ENCODE measurements around the gene LMO7. TPM values are rescaled to one million over a fixed set of nuclear protein-coding genes. Genes with fewer than 3 reads are reported as not detected.

LMO7 gene
- total RNA-seq, 4 donors from 2014 or later: 75.2 to 127 (median 87.0) TPM

- H3K36me3 ChIP-seq: peaks cover 24% of the 10 kb centered on the region
- H3K27ac ChIP-seq: no peak overlapping the region
- no peaks in the 10 kb centered on the region for H3K9me3 ChIP-seq
- TF ChIP-seq CTCF (IDR thresholded peaks at IDR 0.05) (no peak), EP300 (IDR thresholded peaks at IDR 0.05) (no peak), POLR2A (IDR thresholded peaks at IDR 0.05) (no peak)
- H3K4me1 ChIP-seq: no peaks in the 10 kb centered on the region
- no peak overlapping the region for H3K4me3 ChIP-seq
- 95% methylated on average over 5 of the region's 5 CpGs for WGBS
- no peak for DNase-seq (ENCODE audit: low spot score in 2 of 2)
- no peaks in the 10 kb centered on the region for H3K27me3 ChIP-seq
Observed at GRCh38 chr13:75841905-75842304, 205.8 kb downstream of the LMO7 start.

GRCh38 chr13:75843074-75843473, 206.9 kb downstream of the LMO7 start:
- H3K27ac ChIP-seq: no peak overlapping the region
- H3K9me3 ChIP-seq: no peaks in the 10 kb centered on the region
- DNase-seq (ENCODE audit: low spot score in 2 of 2): no peak
- H3K27me3 ChIP-seq: no peaks in the 10 kb centered on the region
- peaks cover 28% of the 10 kb centered on the region for H3K36me3 ChIP-seq
- H3K4me1 ChIP-seq: no peaks in the 10 kb centered on the region
- no peak overlapping the region for H3K4me3 ChIP-seq
- WGBS: 95% methylated on average over 6 of the region's 6 CpGs
- TF ChIP-seq POLR2A (IDR thresholded peaks at IDR 0.05) (no peak), POLR2AphosphoS5 (IDR thresholded peaks at IDR 0.05) (no peak), EP300 (IDR thresholded peaks at IDR 0.05) (no peak), CTCF (IDR thresholded peaks at IDR 0.05) (no peak)

GRCh38 chr13:75843991-75844390, 207.9 kb downstream of the LMO7 start:
- Histone ChIP-seq H3K4me3 (no peak overlapping the region), H3K4me1 (no peaks in the 10 kb centered on the region), H3K27me3 (no peaks in the 10 kb centered on the region), H3K9me3 (no peaks in the 10 kb centered on the region), H3K27ac (no peak overlapping the region), H3K36me3 (peaks cover 34% of the 10 kb centered on the region)
- no peak for DNase-seq (ENCODE audit: low spot score in 2 of 2)
- TF ChIP-seq CTCF (IDR thresholded peaks at IDR 0.05): no peak
- no peak for TF ChIP-seq POLR2AphosphoS5 (IDR thresholded peaks at IDR 0.05)
- TF ChIP-seq EP300 (IDR thresholded peaks at IDR 0.05): no peak
- no peak for TF ChIP-seq POLR2A (IDR thresholded peaks at IDR 0.05)

GRCh38 chr13:75847588-75847987, 211.5 kb downstream of the LMO7 start:
- Histone ChIP-seq H3K9me3 (no peaks in the 10 kb centered on the region), H3K4me1 (no peaks in the 10 kb centered on the region), H3K27ac (no peak overlapping the region), H3K4me3 (no peak overlapping the region), H3K27me3 (no peaks in the 10 kb centered on the region), H3K36me3 (peaks cover 26% of the 10 kb centered on the region)
- DNase-seq (ENCODE audit: low spot score in 2 of 2): no peak
- TF ChIP-seq CTCF (IDR thresholded peaks at IDR 0.05) (no peak), EP300 (IDR thresholded peaks at IDR 0.05) (no peak), POLR2AphosphoS5 (IDR thresholded peaks at IDR 0.05) (no peak), POLR2A (IDR thresholded peaks at IDR 0.05) (no peak)
- 91% methylated on average over 2 of the region's 2 CpGs for WGBS

GRCh38 chr13:75850916-75851315, 214.8 kb downstream of the LMO7 start:
- no peak for TF ChIP-seq POLR2AphosphoS5 (IDR thresholded peaks at IDR 0.05)
- no peak for TF ChIP-seq EP300 (IDR thresholded peaks at IDR 0.05)
- no peak for TF ChIP-seq POLR2A (IDR thresholded peaks at IDR 0.05)
- 94% methylated on average over 3 of the region's 3 CpGs for WGBS
- H3K4me1 ChIP-seq: no peaks in the 10 kb centered on the region

GRCh38 chr13:75855216-75855615, 219.1 kb downstream of the LMO7 start:
- H3K27ac ChIP-seq: no peak overlapping the region
- WGBS: 90% methylated on average over 6 of the region's 6 CpGs
- TF ChIP-seq POLR2AphosphoS5 (IDR thresholded peaks at IDR 0.05) (no peak), POLR2A (IDR thresholded peaks at IDR 0.05) (no peak), EP300 (IDR thresholded peaks at IDR 0.05) (no peak), CTCF (IDR thresholded peaks at IDR 0.05) (no peak)
- peaks cover 14% of the 10 kb centered on the region for H3K36me3 ChIP-seq
- no peaks in the 10 kb centered on the region for H3K27me3 ChIP-seq
- H3K4me1 ChIP-seq: no peaks in the 10 kb centered on the region
- H3K4me3 ChIP-seq: no peak overlapping the region
- H3K9me3 ChIP-seq: no peaks in the 10 kb centered on the region
- no peak for DNase-seq (ENCODE audit: low spot score in 2 of 2)

More at GRCh38 chr13:75850916-75851315, 214.8 kb downstream of the LMO7 start:
- no peak overlapping the region for H3K27ac ChIP-seq
- DNase-seq (ENCODE audit: low spot score in 2 of 2): no peak
- peaks cover 29% of the 10 kb centered on the region for H3K36me3 ChIP-seq
- H3K4me3 ChIP-seq: no peak overlapping the region
- no peaks in the 10 kb centered on the region for H3K27me3 ChIP-seq
- no peaks in the 10 kb centered on the region for H3K9me3 ChIP-seq
